ENCODE results near the gene SOAT2. TPM values are rescaled to one million over a fixed set of nuclear protein-coding genes. Genes with fewer than 3 reads are reported as not detected.

The SOAT2 gene
- total and polyA plus RNA-seq, 2 of the 4 experiments (the other 2 are of a cell fraction), result 0.18 to 0.39 TPM

DNA sequence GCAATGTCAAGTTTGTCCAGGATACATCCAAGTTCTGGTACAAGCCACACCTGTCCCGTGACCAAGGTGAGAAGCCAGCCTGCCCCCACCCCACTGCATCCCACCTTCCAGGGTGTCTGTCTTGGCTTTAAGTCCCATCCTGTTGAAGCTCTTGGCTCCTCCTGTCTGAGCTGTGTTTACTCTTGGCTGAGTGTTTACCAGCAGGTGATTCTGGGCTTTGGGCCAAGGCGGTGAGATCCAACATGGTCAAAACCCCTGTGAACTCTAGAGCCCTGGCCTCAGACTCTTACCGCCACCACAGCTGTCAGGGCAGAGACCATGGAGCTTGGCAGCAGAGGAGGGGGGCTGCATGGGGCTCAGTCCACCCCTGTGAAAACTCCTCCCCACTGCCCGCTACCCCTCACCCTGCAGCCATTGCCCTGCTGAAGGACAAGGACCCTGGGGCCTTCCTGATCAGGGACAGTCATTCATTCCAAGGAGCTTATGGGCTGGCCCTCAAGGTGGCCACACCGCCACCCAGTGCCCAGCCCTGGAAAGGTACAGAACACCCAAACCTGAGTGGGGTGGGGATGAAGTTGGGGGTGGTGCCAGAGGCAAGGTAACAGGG, 41.8 kb upstream of the SOAT2 start:
- H3K36me3 ChIP-seq (ENCODE audit: control insufficient read depth, insufficient read depth, low read length), result peaks cover 84% of the 10 kb centered on the region
- peaks cover 9% of the 10 kb centered on the region for H4K20me1 ChIP-seq (ENCODE audit: insufficient read depth, low read length)
- no TSS peak for BruUV-seq (replicated peaks)
- POLR2A ChIA-PET (ENCODE audit: unreplicated experiment), result interaction anchor here (1.4 kb wide), 1 partner anchor 10 kb away, joined by 3 read pairs; no protein-coding TSS in a partner anchor
- H2AFZ ChIP-seq (replicated peaks; ENCODE audit: low read length, poor library complexity), result no peak overlapping the region
- no peak overlapping the region for H3K4me3 ChIP-seq (ENCODE audit: insufficient read depth, low read depth, low read length)
- peaks cover 0 to 45% of the 10 kb centered on the region in 2 experiments; a peak in 2 of 4 replicates for H3K79me1 ChIP-seq (ENCODE audit: low read depth in 1 of 2, low read length in 2 of 2)
- no peak overlapping the region for H3K14ac ChIP-seq (replicated peaks; ENCODE audit: low read depth, low read length)
- H2BK15ac ChIP-seq (ENCODE audit: low read depth, low read length), result no peak overlapping the region
- no peak overlapping the region; the same call in 1 of the 2 replicates for H4K5ac ChIP-seq (ENCODE audit: low read depth, low read length)
- WGBS, 2 experiments (ENCODE audit: extremely low coverage in 2 of 2, insufficient read length in 1 of 2), result 80% methylated on average over 2 of the region's 5 CpGs; no CpG with 5 or more reads in 1 of the 2 experiments
- H2BK120ac ChIP-seq (ENCODE audit: low read depth, low read length), result no peak overlapping the region
- H3K4me1 ChIP-seq (ENCODE audit: control insufficient read depth, insufficient read depth, low read length), result peaks cover 20% of the 10 kb centered on the region
- CTCF ChIA-PET, result interaction anchor here (1.4 kb wide), 1 partner anchor 14 kb away, joined by 3 read pairs; no protein-coding TSS in a partner anchor
- in situ Hi-C loops (cut with MboI; ENCODE audit: low sequenced_read_pairs), result no loop called here
- H3K56ac ChIP-seq (ENCODE audit: extremely low read depth, insufficient read depth, low read length), result no peak overlapping the region
- H3K23ac ChIP-seq (ENCODE audit: low read depth, low read length), result no peak overlapping the region
- no peak overlapping the region for H3K9ac ChIP-seq (ENCODE audit: low read depth, low read length)
- no peak overlapping the region for H3K4me2 ChIP-seq (ENCODE audit: low read depth, low read length)
- ATAC-seq (ENCODE audit: low read depth) (no peak), DNase-seq (no peak)
- H3K4ac ChIP-seq (ENCODE audit: low read depth, low read length), result no peak overlapping the region
- dilution Hi-C loops (cut with HindIII; ENCODE audit: low sequenced_read_pairs, unreplicated experiment), result no loop called here
- H2AK9ac ChIP-seq (replicated peaks; ENCODE audit: low read depth, low read length, poor library complexity), result no peak overlapping the region
- intact Hi-C loops (cut with micrococcal nuclease), result no loop called here
- no peak overlapping the region for H3K27ac ChIP-seq (ENCODE audit: insufficient read depth, low read length)
- no peak overlapping the region for H3K18ac ChIP-seq (ENCODE audit: low read depth, low read length)
- no peak overlapping the region for H2AK5ac ChIP-seq (ENCODE audit: low read depth, low read length)
- no peak overlapping the region for H2BK20ac ChIP-seq (ENCODE audit: low read depth, low read length)
- H3K9me1 ChIP-seq (ENCODE audit: insufficient read depth, low read length), result peaks cover 4% of the 10 kb centered on the region; the same call in 1 of the 2 replicates
- no peak overlapping the region for H4K8ac ChIP-seq (ENCODE audit: low read depth in 2 of 2, low read length in 2 of 2)
- H4K91ac ChIP-seq (ENCODE audit: insufficient read depth, low read depth, low read length), result no peak overlapping the region
- TF ChIP-seq POLR2A (IDR thresholded peaks at IDR 0.05; ENCODE audit: low read depth, low read length) (no peak), MXI1 (IDR thresholded peaks at IDR 0.05; ENCODE audit: borderline replicate concordance, low read depth, low read length) (no peak), MAFK (IDR thresholded peaks at IDR 0.05; ENCODE audit: low read depth, low read length) (no peak), RAD21 (IDR thresholded peaks at IDR 0.05; ENCODE audit: low read length) (no peak), SMC3 (IDR thresholded peaks at IDR 0.05; ENCODE audit: low read depth, low read length) (no peak), BHLHE40 (IDR thresholded peaks at IDR 0.05; ENCODE audit: low read depth, low read length) (no peak)
- TF ChIP-seq, protein P1, sequence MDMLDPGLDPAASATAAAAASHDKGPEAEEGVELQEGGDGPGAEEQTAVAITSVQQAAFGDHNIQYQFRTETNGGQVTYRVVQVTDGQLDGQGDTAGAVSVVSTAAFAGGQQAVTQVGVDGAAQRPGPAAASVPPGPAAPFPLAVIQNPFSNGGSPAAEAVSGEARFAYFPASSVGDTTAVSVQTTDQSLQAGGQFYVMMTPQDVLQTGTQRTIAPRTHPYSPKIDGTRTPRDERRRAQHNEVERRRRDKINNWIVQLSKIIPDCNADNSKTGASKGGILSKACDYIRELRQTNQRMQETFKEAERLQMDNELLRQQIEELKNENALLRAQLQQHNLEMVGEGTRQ (IDR thresholded peaks at IDR 0.05; ENCODE audit: low read depth, low read length), result no peak
- TF ChIP-seq, protein P2, sequence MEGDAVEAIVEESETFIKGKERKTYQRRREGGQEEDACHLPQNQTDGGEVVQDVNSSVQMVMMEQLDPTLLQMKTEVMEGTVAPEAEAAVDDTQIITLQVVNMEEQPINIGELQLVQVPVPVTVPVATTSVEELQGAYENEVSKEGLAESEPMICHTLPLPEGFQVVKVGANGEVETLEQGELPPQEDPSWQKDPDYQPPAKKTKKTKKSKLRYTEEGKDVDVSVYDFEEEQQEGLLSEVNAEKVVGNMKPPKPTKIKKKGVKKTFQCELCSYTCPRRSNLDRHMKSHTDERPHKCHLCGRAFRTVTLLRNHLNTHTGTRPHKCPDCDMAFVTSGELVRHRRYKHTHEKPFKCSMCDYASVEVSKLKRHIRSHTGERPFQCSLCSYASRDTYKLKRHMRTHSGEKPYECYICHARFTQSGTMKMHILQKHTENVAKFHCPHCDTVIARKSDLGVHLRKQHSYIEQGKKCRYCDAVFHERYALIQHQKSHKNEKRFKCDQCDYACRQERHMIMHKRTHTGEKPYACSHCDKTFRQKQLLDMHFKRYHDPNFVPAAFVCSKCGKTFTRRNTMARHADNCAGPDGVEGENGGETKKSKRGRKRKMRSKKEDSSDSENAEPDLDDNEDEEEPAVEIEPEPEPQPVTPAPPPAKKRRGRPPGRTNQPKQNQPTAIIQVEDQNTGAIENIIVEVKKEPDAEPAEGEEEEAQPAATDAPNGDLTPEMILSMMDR (conservative IDR thresholded peaks at IDR 0.05; ENCODE audit: low read depth, low read length), result no peak
- no peaks in the 10 kb centered on the region for H3K27me3 ChIP-seq (ENCODE audit: control insufficient read depth, insufficient read depth, low read length)
- H2BK5ac ChIP-seq (ENCODE audit: low read depth, low read length, poor library complexity, severe bottlenecking), result no peak overlapping the region
- no peaks in the 10 kb centered on the region for H3K9me3 ChIP-seq (ENCODE audit: control insufficient read depth, insufficient read depth, low read length)
